ENCODE measurements around the gene PBX1.

Gene PBX1

GRCh38 chr1:164700683-164701082 lies 141.7 kb downstream of the PBX1 start:
- DNase-seq (ENCODE audit: low read depth) = no peak

- DNase-seq (ENCODE audit: low read depth) = no peak
Observed at GRCh38 chr1:164701189-164701761, 142.3 kb downstream of the PBX1 start.

- DNase-seq (ENCODE audit: low read depth) = no peak
Observed at GRCh38 chr1:164702216-164702615, 143.2 kb downstream of the PBX1 start.

GRCh38 chr1:164702664-164703063 lies 143.7 kb downstream of the PBX1 start:
- DNase-seq (ENCODE audit: low read depth) = no peak

- DNase-seq (ENCODE audit: low read depth) = no peak
Observed at GRCh38 chr1:164703463-164703862, 144.5 kb downstream of the PBX1 start.

- no peak for DNase-seq (ENCODE audit: low read depth)
Observed at GRCh38 chr1:164703960-164704411, 145.0 kb downstream of the PBX1 start.

- DNase-seq (ENCODE audit: low read depth) = no peak
Observed at GRCh38 chr1:164704954-164705353, 146.0 kb downstream of the PBX1 start.

- no peak for DNase-seq (ENCODE audit: low read depth)
Observed at GRCh38 chr1:164706606-164706987, 147.6 kb downstream of the PBX1 start.

GRCh38 chr1:164707868-164708331 lies 148.9 kb downstream of the PBX1 start:
- DNase-seq (ENCODE audit: low read depth) = peak; percentile 49

GRCh38 chr1:164708596-164708995 lies 149.6 kb downstream of the PBX1 start:
- DNase-seq (ENCODE audit: low read depth) = no peak

- DNase-seq (ENCODE audit: low read depth) = peak; percentile 51
Observed at GRCh38 chr1:164709126-164709525, 150.1 kb downstream of the PBX1 start.

GRCh38 chr1:164709541-164710278 lies 150.7 kb downstream of the PBX1 start:
- no peak for DNase-seq (ENCODE audit: low read depth)

GRCh38 chr1:164712131-164713036 lies 153.4 kb downstream of the PBX1 start:
- no peak for DNase-seq (ENCODE audit: low read depth)

- DNase-seq (ENCODE audit: low read depth) = peak; percentile 75
Observed at GRCh38 chr1:164713456-164714207, 154.6 kb downstream of the PBX1 start.

- DNase-seq (ENCODE audit: low read depth) = peak; percentile 34
Observed at GRCh38 chr1:164716992-164717703, 158.2 kb downstream of the PBX1 start.

GRCh38 chr1:164718821-164719220 lies 159.8 kb downstream of the PBX1 start:
- DNase-seq (ENCODE audit: low read depth) = no peak

GRCh38 chr1:164719676-164720439 lies 160.9 kb downstream of the PBX1 start:
- DNase-seq (ENCODE audit: low read depth) = no peak

- no peak for DNase-seq (ENCODE audit: low read depth)
Observed at GRCh38 chr1:164720440-164721227, 161.7 kb downstream of the PBX1 start.

GRCh38 chr1:164721228-164721496 lies 162.2 kb downstream of the PBX1 start:
- DNase-seq (ENCODE audit: low read depth) = no peak

GRCh38 chr1:164723296-164723798 lies 164.4 kb downstream of the PBX1 start:
- no peak for DNase-seq (ENCODE audit: low read depth)

Measured in fibroblast of gingiva (primary cell).